GM12875 (cell line): ENCODE results near the gene ZNF14.
"Not testable (repeated sequence)": the region's sequence is repeated elsewhere in the genome, so short reads cannot be mapped to it uniquely, and the experiment has no call there.

Experiments used
- H3K4me3 ChIP-seq: one replicate; pipeline ENCODE4 v1.5.1; 2011; ENCODE audit warnings: low read depth, low read length, control low read depth
- TF ChIP-seq, protein P1 (sequence below): IDR thresholded peaks from 2 replicates; pipeline ENCODE4 v1.5.1; 2011; ENCODE audit warnings: low read depth, mild to moderate bottlenecking, control low read depth, inconsistent platforms, low read length, moderate library complexity, borderline replicate concordance; ENCODE audit not compliant: insufficient read depth

Gene ZNF14

DNA sequence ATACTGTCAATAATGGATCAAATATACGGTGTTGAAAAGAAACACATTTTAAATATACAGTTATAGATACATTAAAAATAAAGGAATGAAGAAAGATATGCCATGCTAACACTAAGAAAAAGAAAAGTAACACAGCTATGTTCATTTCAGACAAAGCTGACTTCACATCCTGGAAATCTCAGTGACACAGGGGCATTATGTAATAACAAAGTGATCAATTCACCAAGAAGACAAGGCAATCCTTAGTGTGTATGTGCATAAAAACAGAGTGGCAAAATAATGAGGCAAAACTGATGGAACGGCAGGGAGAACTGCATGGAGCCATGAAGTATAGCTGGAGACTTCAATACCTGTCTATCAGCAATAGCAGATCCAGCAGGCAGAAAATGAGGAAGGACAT is 13.1 kb downstream of the ZNF14 start:
- H3K4me3 ChIP-seq, result no peak overlapping the region
- TF ChIP-seq, protein P1, sequence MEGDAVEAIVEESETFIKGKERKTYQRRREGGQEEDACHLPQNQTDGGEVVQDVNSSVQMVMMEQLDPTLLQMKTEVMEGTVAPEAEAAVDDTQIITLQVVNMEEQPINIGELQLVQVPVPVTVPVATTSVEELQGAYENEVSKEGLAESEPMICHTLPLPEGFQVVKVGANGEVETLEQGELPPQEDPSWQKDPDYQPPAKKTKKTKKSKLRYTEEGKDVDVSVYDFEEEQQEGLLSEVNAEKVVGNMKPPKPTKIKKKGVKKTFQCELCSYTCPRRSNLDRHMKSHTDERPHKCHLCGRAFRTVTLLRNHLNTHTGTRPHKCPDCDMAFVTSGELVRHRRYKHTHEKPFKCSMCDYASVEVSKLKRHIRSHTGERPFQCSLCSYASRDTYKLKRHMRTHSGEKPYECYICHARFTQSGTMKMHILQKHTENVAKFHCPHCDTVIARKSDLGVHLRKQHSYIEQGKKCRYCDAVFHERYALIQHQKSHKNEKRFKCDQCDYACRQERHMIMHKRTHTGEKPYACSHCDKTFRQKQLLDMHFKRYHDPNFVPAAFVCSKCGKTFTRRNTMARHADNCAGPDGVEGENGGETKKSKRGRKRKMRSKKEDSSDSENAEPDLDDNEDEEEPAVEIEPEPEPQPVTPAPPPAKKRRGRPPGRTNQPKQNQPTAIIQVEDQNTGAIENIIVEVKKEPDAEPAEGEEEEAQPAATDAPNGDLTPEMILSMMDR, result no peak

DNA sequence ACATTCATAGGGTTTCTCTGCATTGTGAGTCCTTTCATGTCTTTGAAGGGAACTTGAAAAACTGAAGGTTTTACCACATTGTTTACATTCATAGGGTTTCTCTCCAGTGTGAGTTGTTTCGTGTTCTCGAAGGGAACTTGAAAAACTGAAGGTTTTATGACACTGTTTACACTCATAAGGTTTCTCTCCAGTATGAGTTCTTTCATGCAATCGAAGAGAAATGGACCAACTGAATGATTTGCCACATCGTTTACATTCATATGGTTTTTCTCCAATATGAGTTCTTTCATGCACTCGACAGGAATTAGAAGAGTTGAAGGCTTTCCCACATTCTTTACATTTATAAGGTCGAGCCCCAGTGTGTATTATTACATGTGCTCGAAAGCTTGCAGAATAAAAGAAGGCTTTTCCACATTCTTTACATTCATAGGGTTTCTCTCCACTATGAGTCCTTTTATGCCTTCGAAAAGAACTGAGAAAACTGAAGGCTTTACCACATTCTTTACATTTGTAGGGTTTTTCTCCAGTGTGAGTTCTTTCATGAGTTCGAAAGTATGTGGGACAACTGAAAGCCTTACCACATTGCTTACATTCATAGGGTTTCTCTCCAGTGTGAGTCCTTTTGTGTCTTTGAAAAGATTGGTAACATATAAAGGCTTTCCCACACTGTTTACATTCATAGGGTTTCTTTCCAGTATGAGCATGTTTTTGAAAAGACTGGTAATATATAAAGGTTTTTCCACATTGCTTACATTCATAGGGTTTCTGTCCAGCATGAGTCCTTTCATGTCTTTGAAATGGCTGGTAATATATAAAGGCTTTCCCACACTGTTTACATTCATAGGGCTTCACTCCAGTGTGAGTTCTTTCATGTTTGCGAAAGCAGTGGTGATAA is 20.7 kb downstream of the ZNF14 start:
- no peak overlapping the region for H3K4me3 ChIP-seq
- TF ChIP-seq, protein P1, result no peak

DNA sequence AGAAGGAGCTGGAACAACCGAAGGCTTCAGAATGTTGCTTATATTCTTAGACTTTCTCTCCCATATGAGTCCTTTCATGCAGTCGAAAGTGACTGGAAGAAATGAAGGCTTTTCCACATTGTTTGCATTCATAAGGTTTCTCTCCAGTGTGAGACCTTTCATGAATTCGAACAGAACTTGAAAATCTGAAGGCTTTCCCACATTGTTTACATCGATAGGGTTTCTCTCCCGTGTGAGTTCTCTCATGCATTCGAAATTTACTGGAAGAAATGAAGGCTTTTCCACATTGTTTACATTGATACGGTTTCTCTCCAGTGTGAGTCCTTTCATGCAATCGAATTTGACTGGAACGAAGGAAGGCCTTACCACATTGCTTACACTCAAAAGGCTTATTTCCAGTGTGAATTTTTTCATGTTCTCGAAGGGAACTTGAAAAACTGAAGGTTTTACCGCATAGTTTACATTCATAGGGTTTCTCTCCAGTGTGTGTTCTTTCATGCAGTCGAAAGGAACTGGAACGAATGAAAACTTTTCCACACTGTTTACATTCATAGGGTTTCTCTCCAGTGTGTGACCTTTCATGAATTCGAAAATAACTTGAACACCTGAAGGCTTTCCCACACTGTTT is 21.5 kb downstream of the ZNF14 start:
- TF ChIP-seq, protein P1, result no peak
- H3K4me3 ChIP-seq, result no peak overlapping the region

DNA sequence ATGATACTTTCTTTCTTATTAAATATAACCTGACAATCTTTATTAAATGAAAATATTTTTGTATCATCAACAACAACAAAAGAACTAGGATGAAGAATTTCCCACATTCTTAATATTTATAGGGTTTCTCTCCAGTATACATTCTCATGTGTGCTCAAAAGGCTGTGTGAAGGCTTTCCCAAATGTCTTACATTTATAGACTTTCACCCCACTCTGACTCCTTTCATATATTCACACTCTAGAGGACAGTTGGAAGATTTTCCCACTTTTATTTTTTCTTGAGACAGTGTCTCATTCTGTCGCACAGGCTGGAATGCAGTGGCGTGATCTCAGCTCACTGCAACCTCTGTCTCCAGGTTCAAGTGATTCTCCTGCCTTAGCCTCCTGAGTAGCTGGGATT is 22.4 kb downstream of the ZNF14 start:
- H3K4me3 ChIP-seq, result no peak overlapping the region
- TF ChIP-seq, protein P1, result no peak

DNA sequence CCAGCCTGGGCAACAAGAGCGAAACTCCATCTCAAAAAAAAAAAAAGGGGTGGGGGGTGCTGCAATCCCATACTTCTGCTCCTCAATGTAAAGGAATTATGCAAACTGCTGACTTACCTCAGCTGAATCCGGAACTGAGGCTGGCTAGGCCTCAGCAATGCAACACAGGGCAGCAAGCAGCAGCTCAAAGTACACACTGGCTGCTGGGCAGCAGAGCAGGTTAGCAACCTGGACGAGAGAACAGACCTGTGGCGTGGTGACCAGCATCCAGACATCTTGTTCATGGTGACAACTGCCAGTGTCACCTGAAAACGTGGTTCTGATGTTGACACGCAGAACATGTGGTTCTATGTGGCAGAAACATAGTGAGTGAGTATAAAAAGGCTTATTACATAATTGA is 28.1 kb downstream of the ZNF14 start:
- TF ChIP-seq, protein P1, result no peak
- no peak overlapping the region for H3K4me3 ChIP-seq

DNA sequence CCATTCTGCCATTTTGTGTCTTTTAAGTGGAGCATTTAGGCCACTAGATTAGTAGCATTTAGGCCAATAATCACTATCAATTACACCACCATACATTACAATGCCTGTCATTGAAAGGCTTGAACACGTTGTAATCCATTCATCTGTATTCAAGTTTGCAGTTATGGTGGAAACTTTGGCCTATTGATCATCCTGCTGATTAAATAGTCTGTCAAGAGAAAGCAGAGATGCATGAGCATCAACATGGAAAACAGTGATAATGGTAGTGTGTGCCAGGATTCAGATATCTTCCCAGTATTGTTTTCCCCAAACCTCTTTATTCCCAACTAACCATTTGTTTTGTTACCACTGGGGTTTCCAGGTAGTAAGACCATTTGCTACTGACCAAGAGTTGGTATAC is 32.4 kb downstream of the ZNF14 start:
- H3K4me3 ChIP-seq, result not testable (repeated sequence)

DNA sequence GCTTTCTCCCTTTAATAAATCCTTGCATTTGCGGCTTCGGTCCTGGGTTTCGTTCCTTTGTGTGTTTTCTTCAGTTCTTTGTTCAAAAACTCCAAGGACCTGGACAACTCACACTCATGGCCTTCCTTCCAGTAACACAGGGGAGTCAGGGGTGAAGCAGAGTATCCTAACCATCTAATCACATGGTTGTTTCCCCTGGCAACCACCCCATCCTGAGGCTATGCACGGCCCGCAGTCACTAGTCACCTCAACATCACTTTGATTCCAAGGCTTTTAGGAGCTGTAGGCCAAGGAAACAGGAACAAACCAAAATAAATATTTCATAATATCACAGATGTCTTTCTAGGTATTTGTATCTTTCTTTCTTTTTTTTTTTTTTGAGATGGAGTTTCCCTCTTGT is 35.3 kb downstream of the ZNF14 start:
- TF ChIP-seq, protein P1, result no peak
- no peak overlapping the region for H3K4me3 ChIP-seq
